ENCODE data around the gene HBE1. TPM values are rescaled to one million over a fixed set of nuclear protein-coding genes. Genes with fewer than 3 reads are reported as not detected.

HBE1 gene
- total and polyA plus RNA-seq, 2 donors (not counting 1 experiment from before 2014, with no cell fraction given), result not detected

DNA sequence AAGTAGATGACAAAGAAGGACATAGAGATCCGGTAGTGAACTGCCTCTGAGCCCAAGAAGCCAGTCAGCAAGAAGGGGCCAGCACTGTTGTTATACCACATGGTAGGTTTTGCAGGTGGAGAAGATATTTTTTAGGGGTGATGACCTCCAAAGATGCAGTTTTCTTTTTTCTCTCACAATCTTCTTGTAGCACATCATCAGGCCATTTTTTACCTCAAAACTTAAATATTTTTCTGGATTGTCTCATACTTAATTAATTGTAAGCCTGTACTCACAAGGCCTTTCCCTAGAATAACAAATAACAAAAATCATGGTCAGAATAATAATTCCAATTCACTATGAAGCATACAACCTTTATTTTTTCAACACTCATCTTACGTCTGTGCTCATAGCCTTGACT, 32.1 kb upstream of the HBE1 start, which contains the start of gene OR51B4:
OR51B4 (minus strand) TSS at position 101 of the 400 bp plus-strand sequence; CDS start at position 101, 0 bp downstream.
- Mint-ChIP-seq H3K4me1 (no peaks in the 10 kb centered on the region), H3K9me3 (ENCODE audit: insufficient read depth) (no peaks in the 10 kb centered on the region), H3K4me3 (no peak within 1 kb of the TSS), H3K27ac (no peak within 1 kb of the TSS), H3K27me3 (peaks cover 21% of the 10 kb centered on the region)
- ATAC-seq (ENCODE audit: low read depth), result no peak
- no peak within 1 kb of the TSS for H3K4me3 ChIP-seq (ENCODE audit: control extremely low read depth in 1 of 5, extremely low read depth in 1 of 5, insufficient read depth in 1 of 5, low read depth in 2 of 5, low read length in 4 of 5)
- no peak within 1 kb of the TSS for H3K4me2 ChIP-seq (replicated peaks; ENCODE audit: low read depth, low read length, poor library complexity, severe bottlenecking)
- H3K27me3 ChIP-seq (replicated peaks in 1 of 4; ENCODE audit: control extremely low read depth in 1 of 4, control insufficient read depth in 3 of 4, insufficient read depth in 4 of 4, low read length in 3 of 4), result no peaks in the 10 kb centered on the region
- H3K9ac ChIP-seq (ENCODE audit: low read length), result no peak within 1 kb of the TSS
- no peak within 1 kb of the TSS for H3K27ac ChIP-seq (ENCODE audit: low read length in 2 of 2)
- no peak for TF ChIP-seq EZH2 (IDR thresholded peaks at IDR 0.05; ENCODE audit: borderline replicate concordance, insufficient read depth, low read depth, low read length, poor library complexity, severe bottlenecking)
- TF ChIP-seq, protein P1, sequence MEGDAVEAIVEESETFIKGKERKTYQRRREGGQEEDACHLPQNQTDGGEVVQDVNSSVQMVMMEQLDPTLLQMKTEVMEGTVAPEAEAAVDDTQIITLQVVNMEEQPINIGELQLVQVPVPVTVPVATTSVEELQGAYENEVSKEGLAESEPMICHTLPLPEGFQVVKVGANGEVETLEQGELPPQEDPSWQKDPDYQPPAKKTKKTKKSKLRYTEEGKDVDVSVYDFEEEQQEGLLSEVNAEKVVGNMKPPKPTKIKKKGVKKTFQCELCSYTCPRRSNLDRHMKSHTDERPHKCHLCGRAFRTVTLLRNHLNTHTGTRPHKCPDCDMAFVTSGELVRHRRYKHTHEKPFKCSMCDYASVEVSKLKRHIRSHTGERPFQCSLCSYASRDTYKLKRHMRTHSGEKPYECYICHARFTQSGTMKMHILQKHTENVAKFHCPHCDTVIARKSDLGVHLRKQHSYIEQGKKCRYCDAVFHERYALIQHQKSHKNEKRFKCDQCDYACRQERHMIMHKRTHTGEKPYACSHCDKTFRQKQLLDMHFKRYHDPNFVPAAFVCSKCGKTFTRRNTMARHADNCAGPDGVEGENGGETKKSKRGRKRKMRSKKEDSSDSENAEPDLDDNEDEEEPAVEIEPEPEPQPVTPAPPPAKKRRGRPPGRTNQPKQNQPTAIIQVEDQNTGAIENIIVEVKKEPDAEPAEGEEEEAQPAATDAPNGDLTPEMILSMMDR (IDR thresholded peaks at IDR 0.05), result no peak
- H3K4me1 ChIP-seq (ENCODE audit: control insufficient read depth in 2 of 2, insufficient read depth in 2 of 2, low read length in 2 of 2), result no peaks in the 10 kb centered on the region
- H3K9me3 ChIP-seq (ENCODE audit: control extremely low read depth in 1 of 3, control insufficient read depth in 2 of 3, insufficient read depth in 1 of 3, low read length in 2 of 3), result no peaks in the 10 kb centered on the region
- ChIA-PET CTCF (no interaction called here), POLR2A (no interaction called here)
- no peaks in the 10 kb centered on the region for H4K20me1 ChIP-seq (ENCODE audit: control insufficient read depth, insufficient read depth, low read length, poor library complexity, severe bottlenecking)
- 96% methylated on average over 2 of the region's 2 CpGs for WGBS (ENCODE audit: insufficient coverage)
- no peak within 1 kb of the TSS for H2AFZ ChIP-seq (ENCODE audit: insufficient read depth, low read depth, low read length, poor library complexity, severe bottlenecking)
- DNase-seq, result no peak
- intact Hi-C loops (cut with micrococcal nuclease), result no loop called here
- H3K36me3 ChIP-seq (replicated peaks in 1 of 2; ENCODE audit: control extremely low read depth in 1 of 2, control insufficient read depth in 1 of 2, extremely low read depth in 1 of 2, insufficient read depth in 2 of 2, low read length in 1 of 2), result no peaks in the 10 kb centered on the region
- H3K79me2 ChIP-seq (ENCODE audit: control insufficient read depth, insufficient read depth, low read length), result no peaks in the 10 kb centered on the region

DNA sequence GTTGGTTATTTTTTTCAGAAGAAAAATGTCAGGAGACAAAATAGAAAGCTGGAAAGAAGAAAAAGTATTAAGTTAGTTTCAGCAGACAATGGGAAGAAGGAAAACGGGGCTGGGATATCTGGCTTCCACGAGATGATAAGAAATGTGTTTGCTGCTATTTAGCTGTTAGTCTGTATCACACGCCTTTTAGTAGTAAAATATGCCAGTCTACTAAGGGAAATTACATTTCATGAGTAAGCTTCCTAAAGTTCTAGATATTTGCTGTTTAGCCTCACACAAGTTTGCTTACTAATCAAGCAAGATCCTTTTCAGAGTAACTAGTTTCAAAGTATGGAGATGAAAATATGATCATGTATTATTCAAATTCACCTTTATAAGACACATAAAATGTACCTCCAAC, 30.5 kb upstream of the HBE1 start:
- H3K27ac Mint-ChIP-seq, result no peak overlapping the region
- no peak overlapping the region for H2AFZ ChIP-seq (ENCODE audit: insufficient read depth, low read depth, low read length, poor library complexity, severe bottlenecking)
- no peak overlapping the region for H3K9ac ChIP-seq (ENCODE audit: low read length)
- intact Hi-C loops (cut with micrococcal nuclease), result no loop called here
- no peak overlapping the region for H3K4me3 ChIP-seq (ENCODE audit: control extremely low read depth in 1 of 5, extremely low read depth in 1 of 5, insufficient read depth in 1 of 5, low read depth in 2 of 5, low read length in 4 of 5)
- no peaks in the 10 kb centered on the region for H3K27me3 ChIP-seq (replicated peaks in 1 of 4; ENCODE audit: control extremely low read depth in 1 of 4, control insufficient read depth in 3 of 4, insufficient read depth in 4 of 4, low read length in 3 of 4)
- no peaks in the 10 kb centered on the region for H4K20me1 ChIP-seq (ENCODE audit: control insufficient read depth, insufficient read depth, low read length, poor library complexity, severe bottlenecking)
- no peak overlapping the region for H3K4me3 Mint-ChIP-seq
- H3K36me3 ChIP-seq (replicated peaks in 1 of 2; ENCODE audit: control extremely low read depth in 1 of 2, control insufficient read depth in 1 of 2, extremely low read depth in 1 of 2, insufficient read depth in 2 of 2, low read length in 1 of 2), result no peaks in the 10 kb centered on the region
- WGBS (ENCODE audit: insufficient coverage), result no CpG with 5 or more reads among the region's 3 CpGs
- H3K9me3 ChIP-seq (ENCODE audit: control extremely low read depth in 1 of 3, control insufficient read depth in 2 of 3, insufficient read depth in 1 of 3, low read length in 2 of 3), result no peaks in the 10 kb centered on the region
- no peak overlapping the region for H3K4me2 ChIP-seq (replicated peaks; ENCODE audit: low read depth, low read length, poor library complexity, severe bottlenecking)
- TF ChIP-seq, protein P1 (IDR thresholded peaks at IDR 0.05), result no peak
- TF ChIP-seq EZH2 (IDR thresholded peaks at IDR 0.05; ENCODE audit: borderline replicate concordance, insufficient read depth, low read depth, low read length, poor library complexity, severe bottlenecking), result no peak
- CTCF ChIA-PET, result no interaction called here
- POLR2A ChIA-PET, result no interaction called here
- ATAC-seq (ENCODE audit: low read depth) (no peak), DNase-seq (no peak)
- no peaks in the 10 kb centered on the region for H3K4me1 ChIP-seq (ENCODE audit: control insufficient read depth in 2 of 2, insufficient read depth in 2 of 2, low read length in 2 of 2)
- no peak overlapping the region for H3K27ac ChIP-seq (ENCODE audit: low read length in 2 of 2)
- H3K79me2 ChIP-seq (ENCODE audit: control insufficient read depth, insufficient read depth, low read length), result no peaks in the 10 kb centered on the region
- H3K4me1 Mint-ChIP-seq, result no peaks in the 10 kb centered on the region
- H3K9me3 Mint-ChIP-seq (ENCODE audit: insufficient read depth), result no peaks in the 10 kb centered on the region
- H3K27me3 Mint-ChIP-seq, result peaks cover 21% of the 10 kb centered on the region

All from B cell (primary cell).